HepG2 (cell line): ENCODE results near the gene ZNF467. TPM values are rescaled to one million over a fixed set of nuclear protein-coding genes. Genes with fewer than 3 reads are reported as not detected.

Source experiments
- ATAC-seq: fragments of 200-7000 bp; cut with Tn5 transposase; 3 replicates; pipeline ENCODE4 v1.9.1; 2020; ENCODE audit warnings: mild to moderate bottlenecking, moderate library complexity
- BruUV-seq: library from RNA; stranded (reverse); fragments of 400-500 nt; replicated peaks from 2 replicates; lab custom pipeline; 2021; lab: Mats Ljungman, UMichigan
- CTCF ChIA-PET: fragments of 300-600 bp; formaldehyde crosslinking; extraction: SDS; loops from one replicate; lab custom pipeline; 2021; ENCODE audit warnings: low total read pairs, inconsistent platforms, low intra/inter-chr PET ratio; lab: Yijun Ruan, JAX
- POLR2A ChIA-PET: fragments of 350-600 bp; sonication (Branson Sonifier 250); formaldehyde crosslinking; loops from one replicate; lab custom pipeline; 2020; ENCODE audit warnings: antibody characterized with exemption, inconsistent platforms; lab: Yijun Ruan, JAX
- DNase-seq: peaks from one replicate; pipeline ENCODE4 v3.0.0-alpha.2; 2015; ENCODE audit warnings: low spot score
- FAIRE-seq: peaks from 3 replicates; lab custom pipeline; 2011; peaks lifted over from hg19 to GRCh38; lab: Jason Lieb, UNC
- H2AFZ ChIP-seq: one replicate; pipeline ENCODE4 v1.6.1; 2011; ENCODE audit warnings: low read length, inconsistent platforms
- H3K27ac ChIP-seq: fragments of 300-600 bp; 3 replicates; pipeline ENCODE4 v1.8.0; 2011; ENCODE audit warnings: mixed run types, mild to moderate bottlenecking, mixed read lengths, low read length, inconsistent platforms; ENCODE audit not compliant: insufficient read depth; ENCODE audit errors: extremely low read length
- H3K27me3 ChIP-seq, 2 experiments: fragments of 200-600 bp in 1 of 2; 2 replicates in 1 of 2; 3 replicates in 1 of 2; pipeline versions ENCODE4 v1.6.0 to v1.8.0; 2011; ENCODE audit warnings: low read length in 2 of 2, mild to moderate bottlenecking in 2 of 2, moderate library complexity in 2 of 2, inconsistent platforms in 1 of 2; ENCODE audit not compliant: insufficient read depth in 2 of 2, control insufficient read depth in 1 of 2
- H3K36me3 ChIP-seq, 2 experiments: fragments of 200-600 bp in 1 of 2; replicated peaks in 1 of 2; 2 replicates in 1 of 2; 3 replicates in 1 of 2; pipeline versions ENCODE4 v1.5.1 to v1.8.0; 2011; ENCODE audit warnings: low read length in 2 of 2, inconsistent platforms in 1 of 2; ENCODE audit not compliant: insufficient read depth in 2 of 2, control insufficient read depth in 1 of 2
- H3K4me1 ChIP-seq: 2 replicates; pipeline ENCODE4 v1.5.1; 2012; ENCODE audit warnings: low read length, inconsistent platforms; ENCODE audit not compliant: insufficient read depth
- H3K4me2 ChIP-seq: 2 replicates; pipeline ENCODE4 v1.6.0; 2011; ENCODE audit warnings: low read depth, low read length, inconsistent platforms
- H3K4me3 ChIP-seq, 3 experiments: fragments of 200-600 bp in 1 of 3; sonication (generic), shearing (Covaris generic) in 1 of 3; replicated peaks in 1 of 3; 2 replicates each; pipeline ENCODE4 v1.5.1; 2011 to 2016; ENCODE audit warnings: low read length in 3 of 3, inconsistent platforms in 2 of 3, low read depth in 2 of 3, mild to moderate bottlenecking in 2 of 3, control low read depth in 1 of 3, mixed read lengths in 1 of 3; ENCODE audit not compliant: insufficient read depth in 1 of 3
- H3K79me2 ChIP-seq: one replicate; pipeline ENCODE4 v1.6.1; 2011; ENCODE audit warnings: low read length, inconsistent platforms; ENCODE audit not compliant: insufficient read depth
- H3K9ac ChIP-seq: 2 replicates; pipeline ENCODE4 v1.6.0; 2011; ENCODE audit warnings: mild to moderate bottlenecking, low read depth, low read length, inconsistent platforms; ENCODE audit not compliant: insufficient read depth
- H3K9me3 ChIP-seq: 2 replicates; pipeline ENCODE4 v1.5.1; 2012; ENCODE audit warnings: mild to moderate bottlenecking, low read length
- H4K20me1 ChIP-seq: 2 replicates; pipeline ENCODE4 v1.6.0; 2011; ENCODE audit warnings: inconsistent platforms, mild to moderate bottlenecking, low read length, moderate library complexity; ENCODE audit not compliant: insufficient read depth
- AGO2 ChIP-seq: fragments of 200-400 bp; formaldehyde crosslinking; optimal IDR thresholded peaks from 2 replicates; pipeline ENCODE3; 2017; ENCODE audit warnings: mild to moderate bottlenecking, low read depth, low read length, moderate library complexity
- HHEX ChIP-seq: IDR thresholded peaks from 2 replicates; pipeline ENCODE4 v1.6.1; 2016; ENCODE audit warnings: control low read depth
- NR1H2 ChIP-seq: sonication (generic); formaldehyde crosslinking; IDR thresholded peaks from 2 replicates; pipeline ENCODE4 v1.8.1; 2022; ENCODE audit warnings: low read depth, missing genetic modification reagents, borderline replicate concordance
- PCBP1 ChIP-seq: fragments of 200-400 bp; formaldehyde crosslinking; IDR thresholded peaks from 2 replicates; pipeline ENCODE4 v1.6.1; 2017; ENCODE audit warnings: mild to moderate bottlenecking, low read depth, low read length, borderline replicate concordance
- SIN3A ChIP-seq: IDR thresholded peaks from 2 replicates; pipeline ENCODE4 v1.6.1; 2011; ENCODE audit warnings: low read depth, mild to moderate bottlenecking, control low read depth, low read length, borderline replicate concordance
- ZBTB7A ChIP-seq: sonication (generic); formaldehyde crosslinking; IDR thresholded peaks from 2 replicates; pipeline ENCODE4 v1.8.0; 2022; ENCODE audit warnings: mild to moderate bottlenecking, missing genetic modification reagents
- ZNF326 ChIP-seq: sonication (generic); formaldehyde crosslinking; IDR thresholded peaks from 2 replicates; pipeline ENCODE4 v1.4.0; 2020; ENCODE audit warnings: missing genetic modification reagents, borderline replicate concordance
- ZNF703 ChIP-seq: sonication (generic); formaldehyde crosslinking; IDR thresholded peaks from 2 replicates; pipeline ENCODE4 v1.5.1; 2020; ENCODE audit warnings: missing genetic modification reagents, mild to moderate bottlenecking, moderate library complexity, borderline replicate concordance
- WGBS: methylation state at CpG from one replicate; pipeline ENCODE4 v1.1.6; 2017; ENCODE audit warnings: low lambda C conversion rate; 5-methylcytosine and 5-hydroxymethylcytosine counted together
- in situ Hi-C: cut with HindIII; loops from 2 replicates; pipeline ENCODE4 v1.10.0; 2017; ENCODE audit warnings: low pct_unique_long_range_greater_than_20kb; ENCODE audit not compliant: extremely low pct_ligation_motif_present
- intact Hi-C: fragments of 100-400 bp; cut with micrococcal nuclease; formaldehyde crosslinking; loops from one replicate; pipeline ENCODE4 v1.10.0; 2022; ENCODE audit not compliant: unreplicated experiment
- polyA plus RNA-seq, 8 experiments: library from polyadenylated mRNA; depleted of rRNA in 3 of 8; stranded (reverse) in 7 of 8; unstranded in 1 of 8; fragments of >200 nt; fragmentation: Illumina TruSeq in 4 of 8; extraction: Trizol in 4 of 8; gene quantifications; 2 replicates each; pipeline versions ENCODE4 v1.2.1 to v1.2.3, GENCODE V29; 2011 to 2016; ENCODE audit warnings: low read depth in 4 of 8, missing spikeins in 1 of 8, mixed read lengths in 1 of 8; ENCODE audit not compliant: insufficient read depth in 1 of 8
- total RNA-seq, 5 experiments: library from RNA; depleted of rRNA; stranded (reverse); fragments of >200 nt; fragmentation: Illumina TruSeq; extraction: Trizol; gene quantifications; 2 replicates each; pipeline ENCODE4 v1.2.3, GENCODE V29; 2016; ENCODE audit warnings: low read depth in 1 of 5

Gene ZNF467
- total and polyA plus RNA-seq, 2 of the 13 experiments (the other 11 are each of a cell fraction or from before 2014, with no cell fraction given) = 0.03 TPM; not detected in 1

- no peak overlapping the region for H3K27ac ChIP-seq
- peaks cover 0 to 2% of the 10 kb centered on the region in 2 experiments; a peak in 2 of 5 replicates for H3K36me3 ChIP-seq
- CTCF ChIA-PET = no interaction called here
- no peak overlapping the region for H3K4me2 ChIP-seq
- intact Hi-C loops (no loop called here), in situ Hi-C loops (no loop called here)
- H3K27me3 ChIP-seq = 0 out of 5 replicates have a peak, but pooled peaks cover 0 to 1% of the 10 kb centered on the region in 2 experiments
- no peak overlapping the region for H2AFZ ChIP-seq
- H4K20me1 ChIP-seq = no peaks in the 10 kb centered on the region
- H3K9ac ChIP-seq = no peak overlapping the region
- H3K79me2 ChIP-seq = no peaks in the 10 kb centered on the region
- ATAC-seq (no peak; the same call in 2 of the 3 replicates), FAIRE-seq (no peak), DNase-seq (no peak)
- WGBS = 97% methylated on average over 5 of the region's 6 CpGs
- no peak overlapping the region for H3K4me3 ChIP-seq
- POLR2A ChIA-PET = no interaction called here
- TF ChIP-seq PCBP1 = no peak
- TF ChIP-seq ZNF326 (CRISPR knock-in tag) = peak; percentile 49; the same call in 1 of the 2 replicates
- TF ChIP-seq AGO2 = peak; percentile 30
- H3K4me1 ChIP-seq = no peaks in the 10 kb centered on the region
- no peaks in the 10 kb centered on the region for H3K9me3 ChIP-seq
- BruUV-seq = no TSS peak
Observed at GRCh38 chr7:149735181-149735602, 38.2 kb downstream of the ZNF467 start.

GRCh38 chr7:149734791-149735075 lies 38.7 kb downstream of the ZNF467 start:
- H4K20me1 ChIP-seq = no peaks in the 10 kb centered on the region
- ChIA-PET CTCF (no interaction called here), POLR2A (no interaction called here)
- no peak for TF ChIP-seq HHEX
- no peak for TF ChIP-seq ZBTB7A
- TF ChIP-seq SIN3A = no peak
- no peak for TF ChIP-seq ZNF703 (CRISPR knock-in tag)
- TF ChIP-seq NR1H2 (CRISPR knock-in tag) = no peak
- H3K9me3 ChIP-seq = no peaks in the 10 kb centered on the region
- intact Hi-C loops (no loop called here), in situ Hi-C loops (no loop called here)
- H3K9ac ChIP-seq = no peak overlapping the region
- DNase-seq (no peak), ATAC-seq (no peak; the same call in 1 of the 3 replicates), FAIRE-seq (no peak)
- H3K27ac ChIP-seq = no peak overlapping the region
- 0 out of 5 replicates have a peak, but pooled peaks cover 0 to 1% of the 10 kb centered on the region in 2 experiments for H3K27me3 ChIP-seq
- WGBS = 73% methylated on average over 2 of the region's 2 CpGs
- BruUV-seq = no TSS peak
- H3K79me2 ChIP-seq = no peaks in the 10 kb centered on the region
- no peaks in the 10 kb centered on the region for H3K4me1 ChIP-seq
- no peak overlapping the region for H3K4me2 ChIP-seq
- H3K4me3 ChIP-seq = no peak overlapping the region
- H3K36me3 ChIP-seq = peaks cover 0 to 2% of the 10 kb centered on the region in 2 experiments; a peak in 2 of 5 replicates
- H2AFZ ChIP-seq = no peak overlapping the region
